ENCODE results near the gene VAMP7. TPM values are rescaled to one million over a fixed set of nuclear protein-coding genes. Genes with fewer than 3 reads are reported as not detected.

Gene VAMP7
- total RNA-seq, 1 experiment from 2014 or later = 19.9 TPM

DNA sequence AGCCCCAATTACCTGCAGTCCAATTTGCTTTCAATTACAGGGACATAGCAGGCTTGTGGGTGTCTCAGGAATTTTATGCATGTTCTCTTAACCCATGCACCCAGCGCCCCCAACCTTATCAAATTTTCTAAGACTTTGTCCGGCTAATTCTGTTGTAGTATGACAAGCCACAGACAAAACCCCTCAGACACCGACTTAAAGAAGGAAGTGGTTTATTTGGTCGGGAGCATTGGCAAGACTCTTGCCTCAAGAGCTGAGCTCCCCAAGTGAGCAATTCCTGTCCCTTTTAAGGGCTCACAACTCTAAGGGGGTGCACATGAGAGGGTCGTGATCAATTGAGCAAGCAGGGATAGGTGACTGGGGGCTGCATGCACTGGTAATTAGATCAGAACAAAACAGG is 87.6 kb downstream of the VAMP7 start:
- Histone ChIP-seq H3K14ac (ENCODE audit: insufficient read depth, low read length) (no peak overlapping the region), H2BK20ac (ENCODE audit: low read depth, low read length, poor library complexity, severe bottlenecking) (no peak overlapping the region), H4K20me1 (ENCODE audit: control insufficient read depth, insufficient read depth, insufficient read length) (no peaks in the 10 kb centered on the region), H4K91ac (ENCODE audit: insufficient read length, low read depth, low read length) (no peak overlapping the region), H3K18ac (ENCODE audit: insufficient read length, low read depth, low read length) (no peak overlapping the region), H3K23me2 (ENCODE audit: insufficient read length, low read depth, low read length, poor library complexity, severe bottlenecking) (no peaks in the 10 kb centered on the region), H3T11ph (ENCODE audit: low read length) (no peak overlapping the region), H3K27ac (ENCODE audit: insufficient read length, low read depth, low read length) (no peak overlapping the region), H3K27me3 (ENCODE audit: insufficient read depth, low read length) (no peaks in the 10 kb centered on the region), H3K79me2 (ENCODE audit: insufficient read depth, low read length) (no peaks in the 10 kb centered on the region), H4K8ac (replicated peaks; ENCODE audit: insufficient read length, low read depth, low read length) (no peak overlapping the region), H2BK12ac (ENCODE audit: insufficient read length, low read depth, low read length) (no peak overlapping the region), H2BK120ac (ENCODE audit: low read depth, low read length, poor library complexity, severe bottlenecking) (no peak overlapping the region), H2BK15ac (ENCODE audit: low read depth, low read length) (no peak overlapping the region), H2AFZ (ENCODE audit: low read length) (no peak overlapping the region), H3K4ac (ENCODE audit: low read depth, low read length) (no peak overlapping the region), H2BK5ac (ENCODE audit: insufficient read length, low read length) (no peak overlapping the region), H3K4me1 (ENCODE audit: insufficient read depth, low read length) (no peaks in the 10 kb centered on the region), H3K56ac (ENCODE audit: insufficient read length, low read depth, low read length) (no peak overlapping the region), H4K5ac (ENCODE audit: insufficient read length, low read depth, low read length) (no peak overlapping the region), H3K23ac (ENCODE audit: insufficient read length, low read depth, low read length) (no peak overlapping the region), H2AK5ac (ENCODE audit: insufficient read length, low read length) (no peak overlapping the region), H3K4me2 (ENCODE audit: insufficient read depth, insufficient read length, low read length) (no peak overlapping the region), H3K9ac (ENCODE audit: extremely low read depth, insufficient read length, low read length) (no peak overlapping the region), H3K79me1 (ENCODE audit: insufficient read depth, low read depth, low read length, poor library complexity, severe bottlenecking) (no peaks in the 10 kb centered on the region), H3K9me3 (ENCODE audit: control insufficient read depth, low read depth, low read length) (peaks cover 19% of the 10 kb centered on the region)
- Mint-ChIP-seq H3K27me3 (ENCODE audit: low read depth) (no peaks in the 10 kb centered on the region), H3K4me3 (no peak overlapping the region), H3K4me1 (peaks cover 0 to 2% of the 10 kb centered on the region in 2 experiments; a peak in 1 of 4 replicates), H3K36me3 (ENCODE audit: insufficient read depth in 1 of 3, low read depth in 3 of 3) (peaks cover 7 to 20% (median 8%) of the 10 kb centered on the region in 3 experiments), H3K9me3 (peaks cover 75 to 82% of the 10 kb centered on the region in 2 experiments), H3K27ac (no peak overlapping the region)
- no CpG with 5 or more reads among the region's 5 CpGs for WGBS (ENCODE audit: extremely low coverage, insufficient read length, low lambda C conversion rate)
- TF ChIP-seq, protein P1, sequence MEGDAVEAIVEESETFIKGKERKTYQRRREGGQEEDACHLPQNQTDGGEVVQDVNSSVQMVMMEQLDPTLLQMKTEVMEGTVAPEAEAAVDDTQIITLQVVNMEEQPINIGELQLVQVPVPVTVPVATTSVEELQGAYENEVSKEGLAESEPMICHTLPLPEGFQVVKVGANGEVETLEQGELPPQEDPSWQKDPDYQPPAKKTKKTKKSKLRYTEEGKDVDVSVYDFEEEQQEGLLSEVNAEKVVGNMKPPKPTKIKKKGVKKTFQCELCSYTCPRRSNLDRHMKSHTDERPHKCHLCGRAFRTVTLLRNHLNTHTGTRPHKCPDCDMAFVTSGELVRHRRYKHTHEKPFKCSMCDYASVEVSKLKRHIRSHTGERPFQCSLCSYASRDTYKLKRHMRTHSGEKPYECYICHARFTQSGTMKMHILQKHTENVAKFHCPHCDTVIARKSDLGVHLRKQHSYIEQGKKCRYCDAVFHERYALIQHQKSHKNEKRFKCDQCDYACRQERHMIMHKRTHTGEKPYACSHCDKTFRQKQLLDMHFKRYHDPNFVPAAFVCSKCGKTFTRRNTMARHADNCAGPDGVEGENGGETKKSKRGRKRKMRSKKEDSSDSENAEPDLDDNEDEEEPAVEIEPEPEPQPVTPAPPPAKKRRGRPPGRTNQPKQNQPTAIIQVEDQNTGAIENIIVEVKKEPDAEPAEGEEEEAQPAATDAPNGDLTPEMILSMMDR (conservative IDR thresholded peaks at IDR 0.05) = no peak
- DNase-seq = no peak

Data from H9 (cell line).